GM18502 (cell line): ENCODE results near the gene ARHGEF4.

ENCODE experiments used
- ATAC-seq: cut with Tn5 transposase; IDR thresholded peaks from one replicate; pipeline ENCODE4 v1.9.1; 2021; ENCODE audit warnings: mild to moderate bottlenecking; ENCODE audit not compliant: unreplicated experiment, poor library complexity

ARHGEF4 gene

GRCh38 chr2:130814931-130815680 lies 21.6 kb upstream of the ARHGEF4 start:
- no peak for ATAC-seq

DNA sequence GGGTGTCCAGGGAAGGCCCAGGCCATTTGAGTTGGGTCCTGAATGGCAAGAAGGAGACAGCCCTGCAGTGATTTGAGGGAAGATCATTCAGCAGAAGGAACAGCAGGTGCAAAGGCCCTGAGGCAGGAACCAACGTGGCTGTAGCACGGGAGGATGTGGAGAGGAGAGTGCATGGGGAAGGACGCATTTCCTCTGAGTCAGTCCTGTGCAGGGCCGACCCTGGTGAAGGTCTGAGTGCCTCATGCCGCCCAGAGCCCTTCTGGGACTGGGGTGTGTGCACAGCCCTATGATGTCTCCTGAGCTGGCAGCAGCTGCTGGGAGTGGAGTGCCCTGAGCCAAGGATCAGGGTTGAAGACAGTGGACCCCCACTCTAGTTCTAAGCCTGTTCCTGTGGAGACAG lies 17.9 kb upstream of the ARHGEF4 start:
- no peak for ATAC-seq

DNA sequence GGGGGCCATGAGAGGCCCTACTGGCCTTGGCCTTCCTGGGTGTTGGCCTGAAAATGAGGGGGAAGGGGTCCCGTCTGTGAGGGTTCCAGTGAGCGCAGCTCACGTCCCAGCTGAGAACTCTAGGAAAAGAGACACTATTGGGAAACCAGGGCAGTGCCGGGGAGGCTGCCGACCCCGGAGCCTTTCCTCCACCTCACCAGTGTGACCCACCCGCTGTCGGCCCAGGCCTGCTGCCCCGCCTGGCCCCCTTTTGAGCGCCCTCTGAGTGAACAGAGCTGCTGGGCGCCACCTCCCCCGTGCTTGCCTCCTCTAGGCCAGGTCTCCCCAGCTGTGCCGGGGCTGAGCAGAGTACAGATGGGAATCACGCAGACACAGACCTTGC lies 17.5 kb upstream of the ARHGEF4 start:
- no peak for ATAC-seq

- ATAC-seq, result no peak
These were observed 17.0 kb upstream of the ARHGEF4 start for GRCh38 chr2:130819608-130820278.

DNA sequence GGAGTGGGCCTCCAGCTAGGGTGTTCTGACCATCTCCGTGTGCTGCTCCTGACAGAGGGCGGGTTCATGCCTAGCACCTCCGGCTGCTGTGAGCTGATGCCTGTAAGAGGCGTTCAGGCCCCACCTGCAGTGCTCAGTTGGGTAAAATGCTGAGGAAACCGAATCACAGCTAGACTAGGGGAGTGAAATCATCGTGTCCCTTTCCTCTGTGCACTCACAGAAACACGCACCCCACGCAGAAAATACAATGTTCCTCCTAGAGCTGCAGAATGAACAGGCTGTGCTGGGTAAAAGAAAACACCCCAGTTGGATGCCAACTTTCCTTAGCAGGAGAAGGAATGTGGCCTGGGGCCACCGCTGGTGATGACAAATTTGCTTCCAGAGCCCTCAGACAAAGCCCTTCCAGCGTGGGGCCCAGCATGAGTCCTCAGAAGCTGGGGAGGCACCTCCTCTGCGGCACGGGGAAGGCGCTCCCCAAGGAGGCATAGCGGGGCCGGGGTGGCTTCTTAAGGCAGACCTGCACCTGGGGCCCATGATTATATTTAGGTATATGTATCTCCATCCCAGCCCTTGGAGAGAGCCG lies 16.3 kb upstream of the ARHGEF4 start:
- ATAC-seq, result no peak

DNA sequence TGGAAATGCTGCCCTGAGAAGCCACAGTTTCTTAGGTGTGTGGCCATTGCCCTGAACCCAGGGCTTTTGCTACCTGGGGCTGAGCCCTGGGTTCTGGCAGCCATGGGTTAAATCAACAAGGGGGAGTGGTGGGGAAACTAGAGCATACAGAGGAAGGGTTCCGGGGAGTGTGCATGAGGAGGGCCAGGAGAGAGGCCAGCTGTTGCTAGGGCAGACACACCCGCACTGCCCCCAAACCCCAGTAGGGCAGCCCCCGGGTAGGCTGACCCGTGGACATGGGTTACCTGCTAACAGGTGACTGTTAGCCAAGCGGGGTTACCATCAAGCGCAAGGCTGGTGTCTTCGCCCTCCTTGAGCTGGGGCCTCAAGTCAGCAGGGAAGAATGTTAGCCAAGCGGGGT lies 14.8 kb upstream of the ARHGEF4 start:
- no peak for ATAC-seq

DNA sequence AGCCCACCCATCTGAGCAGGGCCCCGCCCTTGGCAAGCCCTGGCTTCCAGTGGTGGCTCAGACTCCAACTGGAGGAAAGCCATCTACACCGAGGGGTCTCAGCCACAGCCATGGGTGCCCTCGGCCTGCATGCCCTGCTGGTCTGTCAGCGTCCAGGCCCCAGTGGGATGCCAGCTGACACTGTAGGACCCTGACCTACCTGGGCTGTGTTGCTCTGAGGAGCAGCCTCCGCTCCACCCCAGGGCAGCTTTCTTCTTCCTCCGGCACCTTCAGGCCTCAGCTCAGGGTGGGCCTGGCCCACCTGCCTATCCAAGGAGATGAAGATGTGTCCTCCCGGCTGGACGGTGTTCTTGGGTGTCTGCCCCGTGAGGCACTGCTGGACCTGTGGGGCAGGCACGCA lies 13.9 kb upstream of the ARHGEF4 start:
- no peak for ATAC-seq

DNA sequence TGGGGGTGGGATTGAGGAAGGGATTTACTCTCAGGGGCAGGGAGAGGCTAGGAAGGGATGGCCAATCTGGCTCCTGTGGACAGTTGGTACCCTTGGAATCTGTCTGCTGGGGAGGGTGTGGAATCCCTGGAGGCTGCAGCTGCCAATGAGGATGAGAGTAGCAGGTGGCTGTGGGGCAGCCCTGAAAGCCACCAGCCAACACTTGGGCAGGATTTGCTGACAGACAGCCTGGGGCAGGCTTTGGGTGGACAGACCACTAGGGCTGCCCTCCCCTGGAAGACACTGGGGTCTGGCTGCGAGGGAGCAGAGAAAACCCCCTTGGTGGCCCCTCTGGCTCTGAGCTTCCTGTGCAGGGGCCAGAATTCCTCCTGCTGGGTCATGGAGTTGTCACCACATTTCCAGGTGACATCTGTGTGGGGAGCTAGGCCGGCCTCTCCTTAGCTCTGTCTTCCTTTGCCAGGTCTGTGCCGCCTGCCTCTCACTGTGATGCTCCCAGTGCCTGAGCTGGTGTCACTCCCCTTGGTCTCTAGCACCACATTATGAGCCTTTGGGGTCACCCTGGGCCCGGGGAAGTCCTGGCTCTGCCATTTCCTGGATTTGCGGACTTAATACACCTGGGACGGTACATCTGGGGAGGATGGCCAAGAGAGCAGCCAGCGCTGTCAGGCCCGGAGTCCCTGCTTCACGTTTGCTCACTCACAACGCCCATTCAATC lies 13.4 kb upstream of the ARHGEF4 start:
- no peak for ATAC-seq

GRCh38 chr2:130823886-130824491 lies 12.7 kb upstream of the ARHGEF4 start:
- peak; percentile 57 for ATAC-seq

GRCh38 chr2:130824492-130825061 lies 12.1 kb upstream of the ARHGEF4 start:
- ATAC-seq, result peak; percentile 95

DNA sequence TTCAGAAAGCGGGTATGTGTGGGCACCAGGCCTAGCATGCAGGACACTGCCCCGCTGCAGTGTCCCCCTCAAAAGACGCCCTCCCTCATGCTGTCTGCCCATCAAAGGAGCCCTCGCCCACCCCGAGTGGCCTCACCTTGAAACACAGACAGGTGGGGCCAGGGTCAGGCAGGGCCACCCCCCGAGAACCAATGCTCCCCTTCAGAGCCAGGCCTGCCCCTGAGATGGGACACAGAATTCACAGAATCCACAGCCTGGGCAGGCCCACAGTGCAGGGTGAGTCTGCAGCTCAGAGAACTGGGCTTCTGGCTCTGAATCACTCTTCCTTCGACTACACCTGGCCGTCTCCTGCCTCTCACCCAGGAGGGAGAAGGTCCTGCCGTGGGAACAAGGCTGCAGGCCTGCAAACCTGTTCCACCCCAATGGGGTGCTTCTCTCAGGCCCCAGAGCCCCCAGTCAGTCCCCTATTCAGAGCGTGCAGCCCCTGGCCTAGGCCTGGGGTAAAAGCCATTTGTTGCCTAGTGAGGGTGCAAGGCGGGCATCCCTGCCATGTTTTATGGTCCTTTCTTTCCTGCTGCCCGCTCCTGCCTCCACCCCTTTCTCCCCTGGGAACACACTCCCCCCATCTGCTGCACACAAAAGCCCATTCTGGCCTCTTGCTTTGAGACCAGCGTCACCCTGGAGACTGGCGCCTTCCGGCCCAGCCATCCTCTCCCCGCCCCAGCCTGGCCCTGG lies 11.3 kb upstream of the ARHGEF4 start:
- ATAC-seq, result no peak

DNA sequence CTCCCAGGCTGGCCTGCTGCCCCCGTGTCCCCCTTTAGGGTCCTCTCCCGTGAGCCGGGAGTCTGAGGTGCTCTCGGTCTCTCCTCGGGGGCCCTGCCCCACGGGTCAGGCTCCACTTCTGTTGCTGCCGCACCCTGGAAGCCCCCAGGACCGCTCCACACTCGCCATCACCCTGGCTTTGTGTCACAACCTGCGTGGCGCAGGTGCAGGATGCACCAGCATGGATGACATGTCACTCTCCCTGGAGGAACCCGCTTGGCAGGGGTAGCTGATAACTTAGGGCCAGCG lies 10.8 kb upstream of the ARHGEF4 start:
- ATAC-seq, result no peak

GRCh38 chr2:130826419-130826818 lies 10.3 kb upstream of the ARHGEF4 start:
- no peak for ATAC-seq

- no peak for ATAC-seq
These were observed 9.8 kb upstream of the ARHGEF4 start for GRCh38 chr2:130826821-130827501.

- ATAC-seq, result no peak
These were observed 9.0 kb upstream of the ARHGEF4 start for GRCh38 chr2:130827502-130828251.

GRCh38 chr2:130828461-130828860 lies 8.3 kb upstream of the ARHGEF4 start:
- no peak for ATAC-seq

DNA sequence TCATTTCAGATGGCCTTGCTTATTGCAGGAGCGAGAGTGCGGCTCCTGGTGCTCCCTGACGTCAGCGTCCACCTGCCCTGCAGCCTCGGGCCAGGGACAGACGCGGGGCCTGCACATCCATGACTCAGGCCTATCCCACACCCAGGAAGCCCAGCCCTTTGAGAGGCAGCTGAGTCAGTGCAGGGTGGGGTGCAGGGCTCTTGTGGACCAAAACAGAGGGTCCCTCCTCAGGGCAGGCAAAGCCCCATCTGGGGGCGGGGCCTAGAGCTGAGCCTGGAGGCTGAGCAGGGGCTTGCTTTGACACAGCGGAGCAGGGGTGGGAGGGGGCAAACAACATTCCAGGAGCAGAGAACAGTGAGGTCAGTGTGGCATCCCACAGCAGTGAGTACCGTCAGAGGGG lies 7.7 kb upstream of the ARHGEF4 start:
- ATAC-seq, result no peak

DNA sequence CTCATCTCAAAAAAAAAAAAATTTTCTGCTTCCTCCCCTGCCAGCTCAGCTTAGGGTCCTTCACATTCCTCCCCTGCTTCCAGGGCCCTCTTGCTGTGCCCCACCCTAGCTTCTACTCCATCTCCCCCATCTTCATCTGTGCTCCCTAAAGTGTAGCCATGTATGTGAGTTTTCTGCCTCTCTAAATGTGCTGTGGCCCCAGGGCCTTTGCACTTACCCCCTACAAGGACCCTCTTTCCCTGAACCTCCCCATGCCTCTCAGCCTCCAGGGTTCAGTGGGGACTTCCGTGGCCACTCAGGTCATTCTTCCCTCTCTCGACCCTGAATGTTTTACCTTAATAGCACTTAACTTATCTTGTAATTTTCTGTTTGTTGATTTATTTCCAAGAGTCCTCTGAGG lies 6.2 kb upstream of the ARHGEF4 start:
- ATAC-seq, result no peak

GRCh38 chr2:130831356-130831755 lies 5.4 kb upstream of the ARHGEF4 start:
- ATAC-seq, result no peak
